Kidney capillary endothelial cell (primary cell): ENCODE measurements around the gene MTCL1.

Source experiments
- DNase-seq: peaks from one replicate; pipeline ENCODE4 v3.0.0-alpha.2; 2018; ENCODE audit warnings: low spot score

MTCL1 gene

DNA sequence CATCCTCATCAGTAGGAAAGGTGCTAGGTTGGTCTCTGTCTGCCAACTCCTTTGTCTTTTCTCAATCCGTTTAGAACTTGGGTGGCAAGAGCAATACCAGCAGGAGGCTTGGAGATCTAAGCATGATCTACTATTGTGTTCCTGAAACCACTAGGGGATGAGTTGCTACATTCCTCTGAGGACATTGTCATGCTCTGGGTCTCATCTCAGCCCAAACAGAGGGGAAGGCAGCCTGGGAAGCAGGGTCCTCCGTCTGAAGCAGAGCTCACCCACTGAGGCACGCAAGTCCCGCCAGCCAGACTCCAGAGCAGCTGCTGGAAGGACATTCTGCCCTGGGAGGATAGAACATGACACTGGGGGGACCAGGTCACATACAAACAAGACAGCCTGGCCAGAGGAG lies 162.9 kb downstream of the MTCL1 start:
- DNase-seq: no peak

DNA sequence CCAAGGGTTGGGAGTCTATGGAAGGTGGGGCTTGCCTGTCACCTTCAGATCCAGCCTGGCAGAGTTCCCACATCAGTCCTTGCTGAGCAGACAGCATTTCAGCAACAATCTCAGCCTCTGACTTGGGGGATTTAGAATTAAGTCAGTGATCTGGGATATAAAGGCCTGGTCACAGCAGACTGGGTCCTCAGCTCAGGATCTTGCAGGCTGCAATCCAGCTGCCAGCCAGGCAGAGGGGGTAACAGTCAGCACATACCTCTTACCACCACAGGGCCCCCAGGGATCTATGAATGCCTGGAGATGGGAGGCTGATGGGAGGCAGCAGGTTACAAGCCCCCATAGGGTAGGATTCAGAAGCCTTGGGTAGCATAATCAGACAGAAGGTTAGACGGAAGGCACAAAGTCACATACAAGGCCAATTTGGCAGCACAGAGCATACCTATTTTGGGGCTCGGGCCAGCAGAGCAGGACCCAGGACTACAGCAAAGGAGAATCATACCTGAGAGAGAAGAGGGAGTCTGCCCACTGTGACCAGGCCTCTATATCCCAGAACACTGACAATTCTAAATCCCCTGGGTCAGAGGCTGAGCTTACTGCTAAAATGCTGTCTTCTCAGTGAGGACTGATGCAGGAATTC lies 163.5 kb downstream of the MTCL1 start:
- DNase-seq: no peak

DNA sequence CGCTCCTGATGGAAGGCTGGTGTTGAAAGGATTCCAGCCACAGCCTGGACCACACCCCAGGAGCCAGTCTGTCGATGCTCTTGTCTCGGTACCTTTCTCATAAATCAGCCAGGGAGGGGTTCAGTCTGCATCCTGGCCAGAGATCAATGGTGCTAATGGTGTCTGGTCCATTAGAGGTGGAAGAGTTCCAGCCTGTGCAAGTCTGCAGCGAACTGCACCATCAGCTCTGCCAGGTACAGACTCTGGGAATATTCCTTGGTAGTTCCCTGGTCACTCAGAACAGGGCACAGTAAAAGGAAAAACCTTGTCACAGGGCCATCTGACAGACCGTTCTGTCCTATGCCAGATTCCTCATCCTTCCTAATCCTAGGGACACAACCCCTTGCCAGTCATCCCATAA lies 164.3 kb downstream of the MTCL1 start:
- DNase-seq: no peak

DNA sequence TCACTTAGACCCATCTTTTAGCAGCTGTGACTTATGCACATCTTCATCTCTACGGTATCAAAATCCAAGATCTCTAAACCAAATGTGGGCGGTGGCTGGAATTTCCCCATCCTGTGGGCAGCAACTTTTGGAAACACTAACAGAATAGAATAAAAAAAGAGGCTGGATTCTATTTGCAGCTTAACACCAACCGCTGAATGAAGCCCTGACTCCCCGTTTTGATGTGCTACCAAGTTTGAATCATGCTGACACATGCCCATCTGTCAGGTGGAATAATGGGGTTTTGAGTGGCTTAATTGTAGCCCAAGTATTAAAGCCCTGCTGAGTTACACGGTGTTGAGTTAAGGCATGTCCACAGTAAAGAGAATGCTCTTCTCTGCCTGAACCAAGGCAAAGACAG lies 165.2 kb downstream of the MTCL1 start:
- DNase-seq: no peak

DNA sequence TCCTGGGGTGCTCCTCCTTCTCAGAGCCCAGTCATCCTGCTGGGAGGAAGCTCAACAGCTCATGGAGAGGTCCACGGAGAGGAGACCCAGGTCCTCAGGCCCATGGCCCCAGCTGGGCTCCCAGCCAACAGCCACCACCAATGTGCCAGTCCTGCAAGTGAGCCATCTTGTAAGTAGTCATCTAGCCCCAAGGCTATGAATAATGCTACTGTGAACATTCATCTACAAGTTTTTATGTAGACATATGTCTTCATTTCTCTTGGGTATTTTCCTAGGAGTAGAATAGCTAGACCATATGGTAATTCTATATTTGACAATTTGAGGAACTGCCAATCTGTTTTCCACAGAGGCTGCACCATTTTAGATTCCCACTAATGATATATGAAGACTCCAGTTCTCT lies 166.1 kb downstream of the MTCL1 start:
- no peak for DNase-seq

DNA sequence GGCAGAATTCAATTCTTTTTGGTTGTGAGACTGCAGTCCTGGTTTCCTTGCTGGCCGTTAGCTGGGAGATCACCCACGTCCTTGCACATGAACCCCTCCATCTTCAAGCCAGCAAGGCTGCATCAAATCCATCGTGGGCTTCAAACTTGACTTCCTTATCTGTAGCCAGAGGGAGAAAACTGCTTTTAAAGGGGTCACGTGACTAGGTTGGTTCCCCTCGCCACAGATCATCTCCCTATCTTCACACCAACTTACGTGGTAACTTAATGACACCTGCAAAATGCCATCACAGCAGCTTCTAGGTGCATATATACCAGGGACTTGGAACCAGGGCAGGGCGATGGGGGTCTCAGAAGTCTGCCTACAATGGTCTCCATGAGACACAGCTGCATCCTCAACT lies 169.5 kb downstream of the MTCL1 start:
- DNase-seq: no peak

GRCh38 chr18:8876887-8877286 lies 171.5 kb downstream of the MTCL1 start:
- DNase-seq: no peak

- DNase-seq: no peak
Measured at GRCh38 chr18:8881103-8881502, 175.7 kb downstream of the MTCL1 start.
